Esophagus muscularis mucosa (tissue), 3 donors: Measurements from ENCODE around the gene HSPB7.

Source experiments
- CTCF ChIP-seq, 3 experiments: fragments of 200-600 bp in 2 of 3; fragments of 450-650 bp in 1 of 3; sonication (generic) in 2 of 3; IDR thresholded peaks; one replicate each; pipeline ENCODE4 v1.5.1; 2017 to 2019; ENCODE audit warnings: antibody characterized with exemption in 3 of 3, mild to moderate bottlenecking in 2 of 3, moderate library complexity in 1 of 3
- EP300 ChIP-seq: sonication (generic); formaldehyde crosslinking; IDR thresholded peaks from one replicate; pipeline ENCODE4 v1.6.1; 2017; ENCODE audit warnings: antibody characterized with exemption

GRCh38 chr1:16017076-16017460 lies 775 bp downstream of the HSPB7 start:
- TF ChIP-seq CTCF (IDR thresholded peaks at IDR 0.05): no peak
- no peak for TF ChIP-seq EP300
